Left cardiac atrium (tissue), 4 donors: ENCODE measurements around the gene DNAJB13. TPM values are rescaled to one million over a fixed set of nuclear protein-coding genes. Genes with fewer than 3 reads are reported as not detected.
"Not testable (repeated sequence)": the region's sequence is repeated elsewhere in the genome, so short reads cannot be mapped to it uniquely, and the experiment has no call there.

Experiments
- ATAC-seq, 2 donors: fragments of 200-7000 bp; cut with Tn5 transposase; one replicate each; pipeline ENCODE4 v1.9.1; 2020; ENCODE audit warnings: mild to moderate bottlenecking in 2 of 2, moderate library complexity in 2 of 2
- DNase-seq: peaks from one replicate; pipeline ENCODE4 v3.0.0-alpha.2; 2020
- intact Hi-C, 2 donors: fragments of 100-400 bp; cut with DNase I; formaldehyde crosslinking; loops; one replicate each; pipeline versions ENCODE4 v1.14.1 to v1.15.1; 2022 to 2023
- total RNA-seq, 2 donors: library from RNA; stranded (reverse); fragmentation: NEBNext Ultra II Directional; extraction: Animal tissue kit (Norgen Biotek cat#: 25700); gene quantifications; one replicate each; pipeline ENCODE4 v1.2.1, GENCODE V29; 2021
- donor health status: DM: no; HTN: yes; CAD: no.
- donor health status: DM: no; HTN: yes; CAD: no; lungs with severe emphysema.
- donor health status: DM: yes; HTN: yes; CAD: no.
- donor health status: Dilated cardiomyopathy.

Gene DNAJB13
- total RNA-seq, 2 donors from 2014 or later, result not detected

DNA sequence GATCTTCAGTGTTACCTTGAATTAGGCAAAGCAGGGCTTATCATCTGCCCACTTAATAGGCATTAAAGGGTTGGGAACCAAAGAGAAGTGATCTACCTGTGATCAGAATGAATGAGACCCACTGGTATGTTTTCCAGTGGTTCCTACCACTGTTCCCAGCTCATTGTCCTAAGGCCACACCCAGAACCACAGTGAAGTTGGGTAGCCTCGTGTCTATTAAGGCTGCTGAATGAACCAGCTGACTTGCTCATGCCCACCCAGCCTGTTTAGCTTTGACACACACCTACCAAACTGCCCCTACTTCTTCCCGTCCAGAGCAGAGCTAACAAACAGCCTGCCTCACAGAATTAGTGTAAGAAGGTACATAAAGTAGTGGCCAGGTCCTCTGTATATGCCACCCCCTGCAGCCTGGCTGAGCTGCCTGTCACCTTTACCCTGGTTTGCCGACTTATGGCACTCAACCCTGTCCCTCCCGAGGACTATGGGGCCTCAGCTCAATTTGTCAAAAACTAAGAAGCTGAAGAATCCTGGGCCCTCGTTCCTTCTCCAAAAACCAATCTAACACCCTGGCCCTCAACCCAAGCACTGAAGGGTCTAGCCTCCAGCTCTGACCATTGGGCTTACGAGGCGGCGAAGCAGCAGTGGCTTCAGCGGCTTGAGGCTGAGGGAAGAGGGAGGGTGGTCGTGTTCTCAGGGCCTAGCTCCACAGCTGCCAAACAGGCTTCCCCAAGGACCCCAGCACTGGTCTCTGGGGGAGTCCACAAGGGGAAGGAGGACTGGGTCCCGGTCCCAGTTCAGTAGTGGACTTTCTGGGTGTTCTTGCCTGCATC lies 22.0 kb downstream of the DNAJB13 start:
- DNase-seq (no peak), ATAC-seq (no peak)
- intact Hi-C loops, result no loop called here

DNA sequence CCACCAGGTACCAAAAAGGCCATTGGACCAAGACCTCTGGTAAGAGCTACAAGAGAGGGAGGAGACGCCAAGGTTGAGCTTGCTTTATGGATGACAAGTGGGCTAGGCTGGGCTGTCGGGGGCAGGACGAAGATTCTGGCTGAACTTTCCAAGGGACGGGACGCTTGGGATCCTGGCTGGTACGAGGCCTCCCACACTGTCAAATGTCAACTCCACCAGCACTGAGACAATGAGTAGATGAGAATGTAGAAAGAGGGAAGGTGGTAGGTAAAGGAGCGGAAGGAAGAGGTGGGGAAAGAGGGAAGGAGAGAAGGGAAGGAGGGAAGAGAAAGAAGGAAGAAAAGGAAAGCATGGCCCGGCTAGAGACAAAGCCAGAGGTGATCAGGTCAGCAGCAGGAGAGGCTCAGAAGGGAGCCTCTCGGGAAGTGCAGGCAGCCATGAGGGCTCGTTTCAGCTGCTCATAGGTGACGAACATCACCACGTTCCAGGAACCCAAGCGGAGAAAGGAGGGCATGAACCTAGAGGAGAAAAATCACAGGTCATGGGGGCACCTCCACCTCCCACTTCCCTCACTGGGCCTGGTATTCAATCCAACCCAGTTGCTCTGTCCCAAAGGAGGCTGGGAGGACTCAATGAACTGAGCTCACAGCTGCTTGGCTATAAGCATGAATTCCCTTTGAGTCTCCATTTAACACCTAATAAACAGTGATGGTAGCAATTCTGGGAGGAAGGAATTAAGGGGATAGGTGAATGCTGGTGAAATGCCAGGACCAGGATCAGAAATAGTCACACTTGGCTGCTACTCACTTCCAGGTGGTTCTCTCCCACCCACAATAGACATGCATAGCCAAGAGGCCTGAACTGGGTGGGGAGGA lies 24.0 kb downstream of the DNAJB13 start:
- DNase-seq (no peak), ATAC-seq (no peak)
- intact Hi-C loops, result no loop called here

DNA sequence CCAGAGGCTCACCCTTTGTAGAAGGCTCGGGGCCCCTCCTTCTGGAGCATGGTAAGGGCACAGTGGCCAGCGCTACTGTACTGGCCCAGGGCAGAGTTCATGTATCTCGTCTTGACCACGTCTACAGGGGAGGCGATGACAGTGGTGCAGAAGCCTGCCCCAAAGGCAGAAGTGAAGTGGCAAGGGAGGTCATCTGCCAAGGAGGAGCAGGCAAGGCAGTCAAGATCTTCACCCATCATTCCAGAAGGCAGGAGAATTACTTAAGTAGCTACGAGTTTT lies 24.6 kb downstream of the DNAJB13 start:
- no peak for DNase-seq
- no peak for ATAC-seq
- intact Hi-C loops, result no loop called here

DNA sequence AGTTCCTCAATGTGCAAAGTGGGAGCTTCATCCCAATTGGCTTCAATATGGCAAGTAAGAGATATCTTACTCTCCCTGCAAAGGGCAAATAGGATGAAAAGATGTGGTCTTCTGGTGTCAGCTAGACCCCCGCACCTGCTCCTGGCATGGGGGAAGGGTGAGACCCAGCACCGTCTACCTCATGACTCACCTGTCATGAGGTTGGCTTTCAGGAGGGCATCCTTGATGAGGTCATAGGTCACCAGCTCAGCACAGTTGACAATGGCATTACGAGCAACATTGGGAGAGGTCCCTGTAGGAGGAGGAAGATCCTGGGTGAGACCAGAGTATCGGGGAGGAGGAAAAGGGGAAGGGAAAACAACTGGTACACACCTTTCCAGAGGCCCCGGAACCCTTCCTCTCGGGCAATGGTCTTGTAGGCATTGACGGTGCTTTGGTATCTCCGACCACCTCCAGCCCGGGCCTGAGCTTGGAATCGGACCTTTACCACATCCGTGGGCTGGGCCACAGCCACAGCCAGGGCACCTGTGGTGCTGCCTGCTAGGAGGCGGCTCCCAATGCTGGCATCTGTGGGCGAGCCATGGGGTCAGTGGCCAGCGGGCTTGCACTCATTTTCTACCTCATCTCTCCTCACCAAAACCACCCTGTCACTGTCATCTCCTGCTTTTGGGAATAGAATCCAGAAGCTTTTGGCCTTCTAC lies 25.8 kb downstream of the DNAJB13 start:
- no peak for ATAC-seq
- intact Hi-C loops, result no loop called here
- DNase-seq, result no peak

DNA sequence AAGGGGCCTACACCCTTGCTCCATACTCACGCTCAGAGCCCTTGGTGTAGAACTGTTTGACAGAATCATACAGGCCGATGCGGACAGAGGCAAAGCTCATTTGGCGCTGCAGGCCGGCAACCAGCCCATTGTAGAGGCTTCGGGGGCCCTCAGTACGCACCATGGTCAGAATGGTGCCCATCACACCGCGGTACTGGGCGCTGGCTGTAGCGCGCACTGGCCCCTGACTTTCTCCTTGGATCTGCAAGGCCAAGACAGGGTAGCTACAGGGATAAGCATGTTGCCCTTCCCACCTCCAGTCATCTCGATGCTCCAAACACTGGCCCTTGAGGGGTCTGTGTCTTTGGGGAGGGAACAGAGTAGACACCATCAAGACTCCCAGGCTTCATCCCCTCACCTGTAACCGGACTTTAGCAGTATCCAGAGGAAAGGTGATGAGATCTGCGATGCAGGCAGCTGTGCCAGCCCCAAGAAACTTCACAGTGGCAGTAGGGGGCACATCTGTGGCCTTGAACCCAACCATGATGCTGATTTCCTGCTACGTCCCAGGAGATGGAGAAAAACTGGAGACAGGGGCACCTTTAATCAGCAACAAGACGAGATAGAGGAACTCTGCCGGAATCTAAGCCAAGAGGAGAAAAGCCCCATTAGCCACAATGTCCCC lies 27.2 kb downstream of the DNAJB13 start:
- ATAC-seq, result no peak
- DNase-seq, result no peak
- intact Hi-C loops, result no loop called here

DNA sequence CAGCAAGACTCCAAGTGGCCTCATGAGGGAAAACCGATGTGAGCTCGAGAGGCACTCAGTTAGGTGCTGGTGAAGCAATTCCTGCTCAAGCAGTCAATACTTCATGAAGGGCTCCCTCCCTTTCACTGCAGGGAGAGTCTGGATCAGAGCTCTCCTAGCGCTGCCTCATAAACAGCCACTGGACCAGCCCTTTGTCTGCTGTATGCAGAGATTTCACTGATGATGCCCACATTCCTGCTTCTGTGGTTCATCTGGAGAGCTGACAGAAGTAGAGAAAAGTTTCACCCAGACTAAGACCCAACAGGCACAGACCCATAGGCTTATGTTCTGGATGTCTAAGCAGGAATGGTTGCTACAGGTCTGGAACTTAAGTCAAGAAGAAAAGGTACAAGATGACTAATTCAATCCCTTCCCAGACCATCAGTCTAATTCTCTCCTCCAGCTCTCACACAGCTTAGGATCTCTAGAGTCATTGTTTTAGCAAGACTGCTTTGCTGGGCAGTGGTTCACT lies 27.8 kb downstream of the DNAJB13 start:
- DNase-seq (no peak), ATAC-seq (no peak)
- intact Hi-C loops, result no loop called here

DNA sequence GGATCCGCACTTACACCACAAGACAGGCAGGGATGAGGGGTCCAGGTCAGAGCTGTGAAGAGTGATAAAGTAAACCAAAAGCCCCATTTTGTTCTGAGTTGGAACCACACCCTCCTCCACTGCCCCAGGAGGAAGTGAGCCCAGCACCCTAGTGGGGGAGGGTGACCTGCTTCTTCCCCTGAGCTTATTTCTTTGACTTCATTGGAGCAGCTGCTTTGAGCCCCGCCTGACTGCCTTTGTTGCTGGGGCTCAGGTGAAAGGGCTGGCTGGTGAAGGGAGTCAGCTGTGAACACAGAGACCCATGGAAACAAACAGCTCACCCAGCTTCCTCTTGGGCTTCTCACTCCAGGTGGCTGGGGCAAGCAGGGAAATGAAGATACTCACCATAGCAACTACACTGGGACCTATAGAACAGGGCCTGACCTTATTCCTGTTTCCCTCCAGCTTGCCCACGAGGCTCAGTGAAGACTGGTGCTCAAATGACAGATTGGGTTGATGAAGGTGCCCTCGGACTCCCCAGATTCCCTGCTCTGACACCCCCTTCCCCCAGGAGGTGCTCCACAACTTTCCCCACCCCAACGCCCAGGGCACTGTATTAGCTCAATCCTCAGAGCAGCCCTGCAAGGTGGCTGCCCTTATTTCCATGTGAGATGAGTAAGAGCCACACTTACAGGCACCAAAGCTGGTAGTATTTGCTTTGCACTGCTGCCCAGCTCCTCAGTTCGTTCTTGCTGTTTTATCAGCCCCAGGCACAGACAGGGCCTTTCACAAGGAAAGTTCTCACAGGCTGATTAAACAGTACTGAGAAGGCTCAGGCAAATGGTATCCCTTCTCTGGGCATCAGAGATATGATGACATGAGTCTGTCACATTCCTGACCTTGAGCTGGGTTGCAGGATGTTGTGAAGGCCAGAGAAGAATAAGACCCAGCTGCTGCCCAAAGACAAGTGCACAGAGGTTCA lies 29.5 kb downstream of the DNAJB13 start:
- intact Hi-C loops, result no loop called here
- DNase-seq, result peak; percentile 42
- ATAC-seq, result no peak

DNA sequence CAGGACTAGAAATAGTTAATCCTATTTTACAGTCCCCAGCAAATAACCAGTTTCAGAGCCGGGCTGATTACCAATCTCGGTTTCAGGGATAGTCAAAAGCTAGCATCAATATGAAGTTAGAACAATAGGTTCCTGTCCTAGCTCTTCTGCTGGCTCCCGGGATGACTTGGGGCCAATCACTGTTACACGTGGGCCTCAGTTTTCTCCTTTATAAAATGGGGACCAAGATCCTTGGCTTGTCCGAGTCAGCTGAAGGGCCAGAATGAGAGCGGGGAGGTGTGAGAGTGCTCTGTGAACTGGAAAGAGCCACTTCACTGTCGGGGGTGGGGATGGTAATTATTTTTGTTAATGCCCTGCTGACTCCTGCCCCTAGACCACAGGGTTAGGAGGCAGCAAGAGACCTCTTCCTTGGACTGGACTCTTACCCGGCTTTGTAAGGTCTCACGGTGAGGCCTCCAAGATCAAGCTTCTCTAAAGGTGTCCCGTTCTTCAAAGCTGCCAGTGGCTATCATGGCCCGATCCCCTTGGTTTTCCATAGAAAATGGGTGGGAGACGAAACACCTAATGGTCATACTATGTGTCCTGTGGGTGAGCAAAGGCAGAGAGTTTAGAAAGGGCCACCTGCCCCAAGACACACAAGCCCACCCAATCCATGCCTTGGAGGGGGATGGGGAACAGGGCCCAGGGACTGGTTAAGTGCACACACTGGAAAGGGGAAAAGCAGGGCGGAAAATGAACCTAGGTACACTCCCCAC lies 30.4 kb downstream of the DNAJB13 start:
- intact Hi-C loops, result no loop called here
- ATAC-seq (no peak), DNase-seq (no peak)

DNA sequence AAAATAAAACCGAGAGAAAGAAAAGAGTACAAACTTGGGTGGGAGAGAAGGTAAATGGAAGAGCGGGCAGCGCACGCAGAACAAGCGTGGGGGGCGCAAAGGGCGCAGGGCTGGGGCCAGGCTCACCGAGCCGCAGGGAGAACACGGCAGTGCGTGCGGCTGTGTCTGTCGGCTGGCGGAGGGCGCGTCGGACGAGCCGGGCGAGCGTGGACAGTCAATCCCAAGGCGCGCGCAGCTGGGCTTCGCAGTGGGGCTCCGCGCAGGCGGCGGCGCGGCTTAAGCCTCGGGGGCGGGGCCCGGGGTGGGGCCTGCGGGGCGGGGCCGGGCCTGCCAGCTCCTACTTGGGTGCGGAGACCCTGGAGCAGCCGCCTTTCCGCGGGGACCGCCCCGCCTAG lies 31.8 kb downstream of the DNAJB13 start, which contains the start of gene UCP2:
UCP2 (minus strand) TSS at position 249 of the 395 bp plus-strand sequence. CDS start 4,465 bp downstream, outside the sequence.
- intact Hi-C loops, result no loop called here
- ATAC-seq (peak; percentile 91 to 96), DNase-seq (peak; percentile 89)

DNA sequence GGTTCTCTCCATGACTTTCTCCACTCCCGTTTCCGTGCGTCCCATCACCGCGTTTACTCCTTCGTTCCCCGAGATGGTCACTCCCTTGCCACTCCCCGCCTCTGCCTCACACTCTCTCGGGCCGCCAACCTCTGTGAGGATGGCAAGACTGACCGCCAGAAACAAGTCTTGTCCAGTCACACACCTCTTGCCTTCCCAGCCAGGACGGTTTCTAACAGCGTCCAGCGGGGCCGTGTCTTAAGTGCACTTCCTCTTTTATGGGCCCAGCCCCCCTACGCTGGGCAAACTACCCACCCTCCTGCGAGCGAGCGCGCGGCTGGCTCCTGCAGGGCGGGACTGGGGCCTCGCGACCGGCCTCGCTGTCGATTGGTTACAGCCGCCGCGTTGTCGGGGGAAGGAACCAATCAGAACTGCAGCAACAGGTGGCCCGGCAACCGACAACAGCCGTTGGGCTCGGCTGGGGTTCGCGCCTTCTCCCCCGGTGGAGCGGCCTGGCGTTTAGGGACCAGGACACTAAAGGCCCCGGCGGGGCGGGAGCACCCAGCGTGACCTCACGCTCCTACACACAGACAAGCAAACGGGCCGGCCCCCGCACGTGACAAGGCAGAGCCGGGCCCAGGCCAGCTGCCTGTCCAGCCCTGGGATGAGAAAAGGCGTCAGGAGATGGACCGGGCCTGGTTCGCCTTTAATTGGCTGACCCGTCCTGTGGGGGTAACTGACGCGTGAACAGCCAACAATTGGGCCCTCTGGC lies 32.3 kb downstream of the DNAJB13 start:
- intact Hi-C loops, result no loop called here
- ATAC-seq, result peak; percentile 93 to 96
- peak; percentile 94 for DNase-seq

DNA sequence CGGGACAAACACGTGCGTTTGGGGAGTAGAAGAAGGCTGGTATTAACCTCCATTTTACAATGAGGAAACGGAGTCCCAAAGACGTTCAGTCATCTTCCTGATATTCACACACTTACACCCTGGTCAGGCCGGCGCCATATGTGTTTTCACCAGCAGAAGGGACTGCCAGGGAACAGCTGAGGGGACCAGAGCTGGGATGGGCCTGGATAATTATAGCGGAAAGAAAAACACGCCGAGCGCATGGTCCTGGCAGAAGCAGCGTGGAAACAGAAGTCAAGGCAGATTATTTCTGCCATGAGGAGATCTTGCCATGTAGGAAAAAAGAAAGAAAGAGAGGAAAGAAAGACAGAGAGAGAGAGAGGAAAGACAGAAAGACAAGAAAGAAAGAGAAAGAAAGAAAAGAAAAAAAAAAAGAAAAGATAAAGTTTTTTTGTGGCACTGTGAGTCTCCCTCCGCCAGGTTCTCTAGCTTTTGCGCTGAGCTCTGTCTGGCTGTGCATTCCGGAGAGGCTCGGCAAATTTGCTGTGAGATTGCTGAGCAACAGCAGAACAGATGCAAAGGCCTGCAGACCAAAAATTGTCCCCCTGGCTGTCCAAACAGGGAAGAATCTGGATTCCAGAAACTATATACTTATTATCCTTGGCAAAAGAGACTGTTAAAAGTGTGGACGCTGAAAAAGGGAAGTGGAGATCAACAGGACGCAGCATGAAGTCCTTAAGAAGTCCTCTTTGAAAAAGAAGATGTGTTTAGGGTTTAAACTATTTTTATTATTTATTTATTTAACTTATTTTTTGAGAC lies 33.1 kb downstream of the DNAJB13 start:
- ATAC-seq (no peak), DNase-seq (no peak)
- intact Hi-C loops, result no loop called here

DNA sequence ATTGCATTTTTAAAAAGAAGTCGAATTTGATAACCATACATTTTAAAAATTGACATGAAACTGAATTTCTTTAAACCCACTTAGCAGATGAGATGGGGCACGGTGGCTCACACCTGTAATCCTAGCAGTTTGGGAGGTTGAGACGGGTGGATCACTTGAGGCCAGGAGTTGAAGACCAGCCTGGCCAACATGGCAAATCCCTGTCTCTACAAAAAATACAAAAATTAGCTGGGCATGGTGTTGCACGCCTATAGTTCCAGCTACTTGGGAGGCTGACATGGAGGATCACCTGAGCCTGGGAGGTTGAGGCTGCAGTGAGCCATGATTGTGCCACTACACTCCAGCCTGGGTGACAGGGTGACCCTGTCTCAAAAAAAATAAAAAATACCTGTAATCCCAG lies 34.8 kb downstream of the DNAJB13 start:
- ATAC-seq, intact Hi-C loops: not testable (repeated sequence)

DNA sequence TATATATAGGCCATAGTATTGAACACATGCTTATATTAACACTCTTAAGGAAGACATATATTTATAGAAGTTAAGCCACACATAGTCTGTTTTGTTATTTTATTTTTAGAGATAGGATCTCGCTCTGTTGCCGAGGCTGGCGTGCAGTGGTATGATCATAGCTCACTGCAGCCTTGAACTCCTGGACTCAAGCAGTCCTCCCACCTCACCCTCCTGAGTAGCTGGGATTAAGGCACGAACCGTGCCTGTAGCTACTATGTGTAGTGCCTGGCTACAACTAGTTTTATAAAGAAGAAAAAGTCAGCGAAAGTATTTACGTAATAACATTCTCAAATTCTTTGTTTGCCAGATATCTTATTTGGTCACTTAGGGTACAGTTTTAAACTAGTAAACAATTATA lies 37.4 kb downstream of the DNAJB13 start:
- intact Hi-C loops, result no loop called here
- ATAC-seq (no peak), DNase-seq (no peak)

More for the DNA sequence above, 34.8 kb downstream of the DNAJB13 start:
- not testable (repeated sequence) for DNase-seq

DNA sequence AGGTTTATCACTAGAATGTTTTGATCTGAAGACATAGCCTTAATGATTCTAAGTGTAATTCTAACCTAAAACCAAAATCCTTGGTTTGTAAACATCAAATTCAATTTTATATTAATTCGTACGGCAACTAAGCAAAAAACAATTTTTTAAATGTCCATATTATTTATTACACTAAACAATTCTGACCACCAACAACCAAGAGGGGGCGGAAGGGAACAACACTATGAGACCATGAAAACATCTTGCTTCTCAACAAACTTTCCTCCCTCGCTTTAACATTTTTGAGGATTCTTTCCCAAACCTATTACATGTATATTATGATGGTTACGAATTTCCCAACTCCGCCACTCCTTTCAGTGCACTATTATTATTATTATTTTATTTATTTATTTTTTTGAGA lies 38.3 kb downstream of the DNAJB13 start:
- intact Hi-C loops, result no loop called here
- DNase-seq, result no peak
- no peak for ATAC-seq

DNA sequence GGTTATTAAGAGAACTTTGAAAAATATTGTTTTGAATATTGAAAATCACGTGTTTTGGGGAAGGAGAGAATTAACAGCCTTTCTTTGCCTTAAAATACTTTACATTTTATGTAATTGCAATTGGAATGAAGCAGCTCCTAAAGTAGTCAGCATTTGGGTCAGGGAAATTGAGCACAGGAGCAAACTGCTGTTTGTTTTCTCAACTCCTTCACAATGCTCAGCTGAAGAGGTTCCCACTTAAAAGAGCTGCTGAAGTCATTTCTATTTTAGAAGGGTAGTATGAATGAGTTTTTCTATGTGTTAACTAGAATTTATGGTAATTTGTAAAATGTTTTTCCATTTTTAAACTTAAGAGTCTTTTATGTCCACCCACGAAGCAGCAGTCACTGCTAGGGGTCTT lies 39.9 kb downstream of the DNAJB13 start:
- ATAC-seq (no peak), DNase-seq (no peak)
- intact Hi-C loops, result no loop called here

DNA sequence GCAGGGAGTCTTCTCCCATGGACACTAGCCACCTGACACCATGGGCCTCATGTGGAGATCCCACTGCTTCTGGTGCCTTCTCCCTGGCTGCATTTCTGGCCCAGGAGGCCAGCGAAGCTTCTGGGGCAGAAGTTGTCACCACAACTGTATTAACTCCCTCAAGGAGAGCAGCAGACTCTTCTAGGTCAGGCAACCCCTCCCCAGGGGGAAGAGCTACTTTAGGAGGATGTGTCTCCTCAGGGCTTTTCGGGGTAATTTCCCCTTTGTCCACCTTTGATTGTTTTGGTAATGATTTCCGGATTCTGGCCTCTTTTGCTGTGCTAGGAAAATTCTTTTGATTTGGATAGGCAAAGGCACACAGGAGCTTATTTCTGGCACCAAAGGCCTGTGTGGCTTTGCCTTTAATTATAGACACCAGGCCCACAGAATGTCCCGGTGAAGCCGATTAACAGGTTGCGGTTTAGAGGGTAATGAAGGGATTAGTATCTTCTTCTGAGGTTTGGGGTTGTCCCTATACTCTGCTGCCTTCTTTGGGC lies 40.7 kb downstream of the DNAJB13 start:
- intact Hi-C loops, result no loop called here
- ATAC-seq (no peak), DNase-seq (no peak)
